Stimulated activated CD8-positive, alpha-beta memory T cell treated with anti-CD3 and anti-CD28 coated beads, Interleukin-12 subunit alpha, Interleukin-12 subunit beta, amount 100 ng/mL, for 24 hours (primary cell): Measurements from ENCODE around the gene QPCTL.
"Not testable (repeated sequence)": the region's sequence is repeated elsewhere in the genome, so short reads cannot be mapped to it uniquely, and the experiment has no call there.

Experiments
- DNase-seq: peaks from one replicate; pipeline ENCODE4 v3.0.0-alpha.2; 2020; ENCODE audit errors: extremely low read depth

The QPCTL gene

DNA sequence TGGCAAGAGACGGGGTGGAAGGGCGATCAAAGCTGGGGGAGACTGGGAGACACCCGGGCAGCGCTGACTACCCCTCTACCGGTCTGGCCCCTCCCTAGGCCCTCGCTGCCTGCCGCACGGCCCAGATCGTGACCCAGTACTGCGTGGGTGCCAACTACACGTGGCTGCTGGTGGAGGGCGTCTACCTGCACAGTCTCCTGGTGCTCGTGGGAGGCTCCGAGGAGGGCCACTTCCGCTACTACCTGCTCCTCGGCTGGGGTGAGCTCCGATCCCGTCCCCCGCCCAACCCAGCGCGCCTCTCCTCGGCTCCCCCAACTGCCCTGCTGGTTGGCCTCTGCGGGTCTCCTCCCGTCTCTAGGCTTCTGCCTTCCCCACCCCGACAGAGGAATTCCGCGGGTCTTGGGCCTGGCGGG lies 15.6 kb upstream of the QPCTL start:
- no peak for DNase-seq

DNA sequence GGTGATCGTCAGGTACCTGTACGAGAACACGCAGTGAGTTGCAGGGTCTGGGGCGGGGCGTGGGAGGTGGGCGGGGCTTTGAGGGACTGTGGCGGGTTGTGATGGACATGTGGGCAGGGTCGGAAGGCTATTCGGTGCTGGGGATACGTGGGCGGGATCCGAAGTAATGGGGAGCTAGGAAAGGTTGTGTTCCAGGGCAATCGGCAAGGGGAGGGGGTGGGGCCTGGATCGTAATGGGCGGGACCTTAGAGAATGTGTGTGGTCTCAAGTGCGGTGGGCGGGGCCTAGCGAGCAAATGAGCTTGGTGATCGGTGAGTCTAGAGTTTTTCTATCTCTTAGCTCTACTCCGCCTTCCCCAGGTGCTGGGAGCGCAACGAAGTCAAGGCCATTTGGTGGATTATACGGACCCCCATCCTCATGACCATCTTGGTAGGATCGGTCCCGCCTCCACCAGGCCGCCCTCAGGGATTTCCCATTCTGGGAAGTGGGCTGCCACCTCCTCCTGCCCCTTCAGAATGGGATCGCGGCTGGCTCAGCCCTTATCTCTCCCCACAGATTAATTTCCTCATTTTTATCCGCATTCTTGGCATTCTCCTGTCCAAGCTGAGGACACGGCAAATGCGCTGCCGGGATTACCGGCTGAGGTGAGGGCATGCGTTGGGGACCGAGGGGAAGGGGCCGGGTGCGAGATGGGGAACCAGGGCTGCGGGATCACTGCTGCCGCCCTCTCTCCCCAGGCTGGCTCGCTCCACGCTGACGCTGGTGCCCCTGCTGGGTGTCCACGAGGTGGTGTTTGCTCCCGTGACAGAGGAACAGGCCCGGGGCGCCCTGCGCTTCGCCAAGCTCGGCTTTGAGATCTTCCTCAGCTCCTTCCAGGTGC lies 14.9 kb upstream of the QPCTL start:
- no peak for DNase-seq

DNA sequence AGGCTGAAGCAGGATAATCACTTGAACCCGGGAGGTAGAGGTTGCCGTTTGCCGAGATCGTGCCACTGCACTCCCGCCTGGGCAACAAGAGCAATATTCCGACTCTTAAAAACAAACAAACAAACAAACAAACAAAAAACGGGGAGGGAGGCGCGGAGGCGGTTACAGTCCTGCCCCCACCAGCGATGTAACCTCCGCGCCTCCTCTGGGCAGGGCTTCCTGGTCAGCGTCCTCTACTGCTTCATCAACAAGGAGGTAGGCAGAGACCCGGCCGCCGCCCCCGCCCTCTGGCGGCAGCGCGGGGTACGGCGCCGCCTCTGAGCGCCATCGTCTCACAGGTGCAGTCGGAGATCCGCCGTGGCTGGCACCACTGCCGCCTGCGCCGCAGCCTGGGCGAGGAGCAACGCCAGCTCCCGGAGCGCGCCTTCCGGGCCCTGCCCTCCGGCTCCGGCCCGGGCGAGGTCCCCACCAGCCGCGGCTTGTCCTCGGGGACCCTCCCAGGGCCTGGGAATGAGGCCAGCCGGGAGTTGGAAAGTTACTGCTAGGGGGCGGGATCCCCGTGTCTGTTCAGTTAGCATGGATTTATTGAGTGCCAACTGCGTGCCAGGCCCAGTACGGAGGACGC lies 11.0 kb upstream of the QPCTL start:
- no peak for DNase-seq

- DNase-seq, result no peak
These were observed 10.3 kb upstream of the QPCTL start for GRCh38 chr19:45682117-45682516.

- DNase-seq, result no peak
These were observed 9.6 kb upstream of the QPCTL start for GRCh38 chr19:45682908-45683307.

GRCh38 chr19:45685045-45685444 lies 7.4 kb upstream of the QPCTL start:
- not testable (repeated sequence) for DNase-seq

DNA sequence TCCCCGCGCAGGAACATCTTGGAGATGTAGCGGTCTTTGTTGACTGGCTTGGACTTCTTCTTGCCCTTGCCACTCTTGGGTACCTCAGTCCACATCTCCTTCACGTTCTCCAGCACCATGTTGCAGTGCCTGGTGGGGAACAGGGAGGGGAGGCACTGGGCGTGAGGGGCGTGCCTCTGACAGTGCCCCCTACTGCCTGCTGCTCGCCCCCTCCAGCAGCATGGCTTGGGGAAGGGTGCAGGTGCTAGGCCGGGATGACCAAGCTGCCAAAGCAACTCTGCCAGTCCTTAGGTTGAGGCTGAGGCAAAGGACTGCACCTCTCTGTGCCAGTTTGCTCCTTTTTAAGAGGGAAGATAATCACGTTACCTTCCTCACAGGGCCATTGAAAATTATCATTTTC lies 4.9 kb upstream of the QPCTL start:
- no peak for DNase-seq

- DNase-seq, result peak; percentile 80
These were observed 815 bp upstream of the QPCTL start, which contains the start of gene SNRPD2 for GRCh38 chr19:45691516-45692186. SNRPD2 (minus strand) TSS chr19:45691953; CDS start chr19:45691888, 65 bp downstream.

DNA sequence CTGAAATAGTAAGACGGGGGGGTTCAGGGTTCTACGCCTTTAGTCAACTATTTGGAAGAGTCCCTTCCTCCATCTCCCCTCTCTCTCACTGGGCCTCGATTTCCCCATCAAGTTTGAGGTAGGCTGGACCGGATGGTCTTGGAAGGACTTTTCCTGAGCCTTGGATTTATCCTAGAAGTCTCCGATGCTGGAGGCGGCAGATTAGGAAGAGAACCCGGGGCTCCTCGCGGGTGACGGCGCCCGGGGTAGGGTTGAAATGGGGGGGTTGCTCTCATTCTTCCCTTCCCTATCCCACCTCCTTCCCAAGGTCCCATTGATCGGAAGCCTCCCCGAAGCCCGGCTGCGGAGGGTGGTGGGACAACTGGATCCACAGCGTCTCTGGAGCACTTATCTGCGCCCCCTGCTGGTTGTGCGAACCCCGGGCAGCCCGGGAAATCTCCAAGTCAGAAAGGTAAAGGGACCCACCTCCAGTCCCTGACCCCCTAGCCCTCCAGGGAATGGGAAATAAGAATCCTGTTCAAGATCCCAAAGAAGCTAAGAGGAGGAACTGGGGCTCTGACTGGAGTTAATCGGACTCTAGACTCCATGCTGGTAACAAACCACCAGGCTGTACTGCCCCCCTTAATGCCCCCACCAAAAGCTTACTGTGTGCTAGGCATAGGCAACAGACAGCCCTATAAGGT lies 781 bp downstream of the QPCTL start:
- DNase-seq, result no peak

GRCh38 chr19:45701676-45702075 lies 9.2 kb downstream of the QPCTL start:
- no peak for DNase-seq

- DNase-seq, result no peak
These were observed 12.6 kb downstream of the QPCTL start for GRCh38 chr19:45705115-45705514.

- DNase-seq, result no peak
These were observed 13.4 kb downstream of the QPCTL start for GRCh38 chr19:45705710-45706415.

- DNase-seq, result no peak
These were observed 18.1 kb downstream of the QPCTL start for GRCh38 chr19:45710356-45711130.

DNA sequence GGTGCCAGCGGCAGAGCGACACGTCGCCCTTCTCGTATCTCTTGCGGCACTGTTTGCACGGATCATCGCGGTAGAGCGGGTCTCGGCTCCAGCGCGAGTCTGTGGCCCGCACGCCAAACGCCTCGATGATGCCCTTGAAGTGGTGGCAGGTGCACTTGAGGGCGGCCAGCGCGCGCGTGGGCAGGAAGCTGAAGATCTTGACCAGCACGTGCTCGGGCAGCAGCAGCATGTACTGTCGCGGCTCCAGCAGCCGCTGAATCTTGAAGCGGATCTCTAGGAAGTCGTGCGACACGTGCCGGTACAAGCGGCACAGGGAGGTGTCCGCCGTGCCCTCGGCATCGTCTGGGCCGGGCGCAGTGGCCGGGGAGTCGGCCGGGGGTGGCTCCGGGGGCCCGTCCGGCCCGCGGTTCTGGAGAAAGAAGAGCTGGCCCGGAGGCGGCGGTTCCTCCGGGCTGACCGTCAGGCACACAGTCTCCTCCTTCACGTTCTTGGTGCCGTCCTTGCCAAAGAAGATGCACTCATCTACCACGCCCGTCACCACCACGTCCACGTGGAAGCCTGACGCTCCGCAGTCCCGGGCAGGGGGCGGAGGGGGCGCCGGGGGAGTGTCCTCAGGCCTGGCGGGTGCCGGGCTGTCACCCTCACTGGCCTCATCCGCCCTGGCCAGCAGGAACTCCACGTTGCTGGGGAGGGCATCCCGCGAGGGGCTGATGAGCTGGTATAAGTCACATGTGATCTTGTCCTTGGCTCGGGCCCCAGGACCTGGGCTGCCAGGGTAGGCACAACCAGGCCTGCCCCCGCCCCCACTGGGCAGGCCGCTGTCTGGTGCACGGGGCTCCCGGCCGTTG lies 19.6 kb downstream of the QPCTL start:
- DNase-seq, result no peak

DNA sequence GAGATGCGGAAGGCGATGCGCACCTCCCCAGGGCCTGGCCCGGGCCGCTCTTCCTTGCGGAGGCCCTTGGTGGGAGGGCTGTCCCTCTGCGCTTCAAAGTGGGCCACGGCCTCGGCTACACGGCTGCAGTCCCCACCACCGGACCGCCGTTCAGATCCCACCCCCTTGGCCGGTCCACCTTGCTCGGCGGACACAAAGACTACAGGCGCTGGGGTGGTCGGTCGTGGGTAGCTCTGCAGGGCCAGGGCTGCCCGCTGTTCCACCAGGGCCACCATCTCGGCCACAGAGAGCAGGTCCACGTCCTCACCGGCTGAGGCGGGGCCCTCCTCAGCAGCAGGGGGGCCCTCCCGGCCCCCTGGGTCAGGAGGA lies 20.2 kb downstream of the QPCTL start:
- DNase-seq, result no peak

DNA sequence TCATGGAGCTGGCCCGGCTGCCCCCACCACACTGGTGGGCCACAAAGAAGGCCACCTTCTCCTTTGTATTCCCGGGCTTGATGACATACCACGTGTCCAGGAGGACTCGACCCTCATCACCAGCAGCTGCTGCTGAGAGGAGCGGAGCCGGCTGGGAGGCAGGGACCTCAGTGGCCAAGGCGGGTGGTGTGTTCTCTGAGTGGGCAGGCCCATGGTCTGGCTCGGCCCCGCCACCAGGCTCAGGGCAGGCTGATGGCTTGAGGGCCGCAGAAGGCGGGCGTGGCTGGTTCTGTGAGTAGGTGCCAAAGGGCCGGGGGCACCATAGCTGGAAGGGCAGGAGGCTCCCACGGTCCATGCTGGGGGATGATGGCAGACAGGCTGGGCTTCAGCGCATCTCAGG lies 20.7 kb downstream of the QPCTL start:
- DNase-seq, result no peak

DNA sequence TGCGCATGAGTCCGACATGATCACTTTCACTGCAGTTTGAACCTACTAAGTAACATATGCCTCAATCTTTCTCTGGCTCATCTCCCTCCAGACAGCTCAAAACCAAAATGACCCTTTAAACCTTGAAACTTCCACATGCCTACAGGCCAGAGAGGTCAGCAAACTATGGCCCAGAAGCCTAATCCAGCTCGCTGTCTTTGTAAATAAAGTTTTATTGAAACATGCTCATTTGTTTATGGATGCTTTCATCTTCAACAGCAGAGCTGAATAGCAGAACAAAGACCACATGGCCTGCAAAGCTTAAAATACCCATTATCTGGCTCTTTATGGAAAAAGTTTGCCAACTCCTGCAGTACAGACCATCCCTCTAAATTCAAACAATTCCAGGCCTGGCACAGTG lies 22.7 kb downstream of the QPCTL start:
- no peak for DNase-seq

DNA sequence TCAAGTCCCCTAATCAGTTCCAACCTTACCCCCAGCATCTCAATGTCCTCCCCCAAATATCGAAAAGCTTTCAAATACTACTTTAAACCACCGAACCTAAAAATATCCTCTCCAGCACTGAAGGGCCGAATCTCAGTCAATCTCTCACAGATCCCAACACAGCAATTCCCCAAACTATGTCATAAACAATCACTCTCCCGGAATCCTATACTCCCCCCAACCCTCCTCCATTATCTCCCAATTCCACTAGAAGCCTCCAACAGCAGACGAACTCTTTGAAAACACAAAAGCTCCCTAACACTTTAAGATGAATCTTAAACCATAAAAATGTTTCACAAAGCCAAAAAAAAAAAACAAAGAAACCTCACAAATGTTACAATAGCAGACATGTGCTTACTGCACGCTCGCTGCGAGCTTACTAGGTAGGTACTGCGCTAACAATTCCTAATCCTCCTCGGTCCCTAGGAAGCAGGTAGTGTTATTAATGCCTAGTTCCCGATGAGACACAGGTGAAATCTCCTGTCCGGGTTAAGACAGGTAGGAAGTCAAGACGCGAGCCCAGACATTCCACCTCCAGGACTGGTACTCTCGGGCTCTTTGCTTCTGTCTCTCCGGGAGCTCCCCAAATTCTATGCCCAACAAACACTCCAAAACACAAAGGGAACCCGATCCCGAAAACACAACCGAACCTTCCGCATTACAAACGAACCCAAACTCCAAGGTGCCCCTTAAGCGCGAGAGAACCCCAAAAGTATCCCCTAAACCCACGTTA lies 24.1 kb downstream of the QPCTL start:
- no peak for DNase-seq
